ENCODE data around the gene OR5AK2.

The OR5AK2 gene

DNA sequence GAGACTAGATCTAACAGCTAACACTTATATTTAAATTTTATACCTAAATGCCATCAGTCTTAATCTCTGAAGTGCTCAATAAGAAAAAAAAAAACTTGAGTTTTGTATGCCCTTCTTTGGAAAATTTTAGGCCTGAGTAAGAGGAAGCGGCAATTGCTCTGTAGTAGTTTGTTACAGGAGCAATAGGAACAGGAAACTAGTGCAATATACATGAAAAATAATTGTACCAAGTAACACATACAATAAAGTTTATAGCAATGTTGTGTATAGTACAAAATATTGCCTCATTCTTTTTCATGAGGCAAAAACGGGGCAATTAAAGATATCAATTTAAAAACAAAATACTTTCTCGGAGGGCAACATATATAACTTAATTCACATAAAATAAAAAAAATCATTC, 19.7 kb downstream of the OR5AK2 start:
- peaks cover 5% of the 10 kb centered on the region for H3K27me3 Mint-ChIP-seq (ENCODE audit: low read depth)
- no peaks in the 10 kb centered on the region for H3K36me3 Mint-ChIP-seq (ENCODE audit: low read depth)
- no peaks in the 10 kb centered on the region for H3K9me3 Mint-ChIP-seq
- TF ChIP-seq, protein P1, sequence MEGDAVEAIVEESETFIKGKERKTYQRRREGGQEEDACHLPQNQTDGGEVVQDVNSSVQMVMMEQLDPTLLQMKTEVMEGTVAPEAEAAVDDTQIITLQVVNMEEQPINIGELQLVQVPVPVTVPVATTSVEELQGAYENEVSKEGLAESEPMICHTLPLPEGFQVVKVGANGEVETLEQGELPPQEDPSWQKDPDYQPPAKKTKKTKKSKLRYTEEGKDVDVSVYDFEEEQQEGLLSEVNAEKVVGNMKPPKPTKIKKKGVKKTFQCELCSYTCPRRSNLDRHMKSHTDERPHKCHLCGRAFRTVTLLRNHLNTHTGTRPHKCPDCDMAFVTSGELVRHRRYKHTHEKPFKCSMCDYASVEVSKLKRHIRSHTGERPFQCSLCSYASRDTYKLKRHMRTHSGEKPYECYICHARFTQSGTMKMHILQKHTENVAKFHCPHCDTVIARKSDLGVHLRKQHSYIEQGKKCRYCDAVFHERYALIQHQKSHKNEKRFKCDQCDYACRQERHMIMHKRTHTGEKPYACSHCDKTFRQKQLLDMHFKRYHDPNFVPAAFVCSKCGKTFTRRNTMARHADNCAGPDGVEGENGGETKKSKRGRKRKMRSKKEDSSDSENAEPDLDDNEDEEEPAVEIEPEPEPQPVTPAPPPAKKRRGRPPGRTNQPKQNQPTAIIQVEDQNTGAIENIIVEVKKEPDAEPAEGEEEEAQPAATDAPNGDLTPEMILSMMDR (IDR thresholded peaks at IDR 0.05; ENCODE audit: unreplicated experiment in 3 of 3) = no peak
- H3K27ac Mint-ChIP-seq = no peak overlapping the region
- H3K4me1 Mint-ChIP-seq = peaks cover 4% of the 10 kb centered on the region
- no peak overlapping the region for H3K4me3 Mint-ChIP-seq

DNA sequence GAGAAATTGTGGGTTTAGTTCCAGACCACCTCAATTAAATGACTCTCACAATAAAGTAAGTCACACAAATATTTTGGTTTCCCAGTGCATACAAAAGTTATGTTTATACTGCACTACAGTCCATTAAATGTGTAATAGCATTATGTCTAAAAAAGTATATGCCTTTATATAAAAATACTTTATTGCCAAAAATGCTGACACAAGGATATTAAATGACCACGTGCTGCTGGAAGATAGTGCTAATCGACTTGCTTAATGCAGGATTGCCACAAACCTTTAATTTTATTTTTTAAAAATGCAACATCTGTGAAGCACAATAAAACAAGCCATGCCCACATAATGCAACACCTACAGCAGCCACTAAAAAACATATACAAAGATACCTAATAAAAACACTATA, 27.0 kb downstream of the OR5AK2 start:
- Mint-ChIP-seq H3K27me3 (ENCODE audit: low read depth) (peaks cover 3% of the 10 kb centered on the region), H3K4me3 (no peak overlapping the region), H3K9me3 (no peaks in the 10 kb centered on the region), H3K36me3 (ENCODE audit: low read depth) (no peaks in the 10 kb centered on the region), H3K27ac (no peak overlapping the region), H3K4me1 (no peaks in the 10 kb centered on the region)
- TF ChIP-seq, protein P1 (IDR thresholded peaks at IDR 0.05; ENCODE audit: unreplicated experiment in 3 of 3) = no peak

DNA sequence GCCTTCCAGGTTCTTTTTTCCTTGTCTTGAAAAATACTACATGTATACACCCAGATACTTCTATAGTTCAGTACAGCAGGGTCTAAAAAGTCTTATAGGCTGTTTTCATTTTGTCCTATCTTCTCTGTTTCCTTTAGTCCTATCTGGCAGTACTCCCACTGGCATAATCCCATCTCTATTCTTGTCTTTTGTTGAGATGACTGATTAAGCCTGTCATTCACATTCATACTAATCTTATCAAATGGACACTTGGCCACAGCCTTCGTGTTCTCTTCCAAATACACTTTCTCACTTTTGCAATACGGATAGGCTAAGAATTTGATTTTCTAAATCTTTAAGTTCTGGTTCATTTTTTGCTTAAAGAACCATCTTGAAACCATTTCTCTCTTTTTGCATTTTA, 42.8 kb downstream of the OR5AK2 start:
- Mint-ChIP-seq H3K4me3 (no peak overlapping the region), H3K36me3 (ENCODE audit: low read depth) (no peaks in the 10 kb centered on the region)

More for the DNA sequence above, 42.8 kb downstream of the OR5AK2 start:
- no peak overlapping the region for H3K27ac Mint-ChIP-seq
- H3K9me3 Mint-ChIP-seq = no peaks in the 10 kb centered on the region
- no peaks in the 10 kb centered on the region for H3K4me1 Mint-ChIP-seq
- TF ChIP-seq, protein P1 (IDR thresholded peaks at IDR 0.05; ENCODE audit: unreplicated experiment in 3 of 3) = no peak
- no peaks in the 10 kb centered on the region for H3K27me3 Mint-ChIP-seq (ENCODE audit: low read depth)

Measured in nephron (organoid).